ENCODE measurements around the gene CC2D2A.
A peak's percentile ranks its signal among the peaks of the same experiment; 100 is the strongest.

CC2D2A gene

DNA sequence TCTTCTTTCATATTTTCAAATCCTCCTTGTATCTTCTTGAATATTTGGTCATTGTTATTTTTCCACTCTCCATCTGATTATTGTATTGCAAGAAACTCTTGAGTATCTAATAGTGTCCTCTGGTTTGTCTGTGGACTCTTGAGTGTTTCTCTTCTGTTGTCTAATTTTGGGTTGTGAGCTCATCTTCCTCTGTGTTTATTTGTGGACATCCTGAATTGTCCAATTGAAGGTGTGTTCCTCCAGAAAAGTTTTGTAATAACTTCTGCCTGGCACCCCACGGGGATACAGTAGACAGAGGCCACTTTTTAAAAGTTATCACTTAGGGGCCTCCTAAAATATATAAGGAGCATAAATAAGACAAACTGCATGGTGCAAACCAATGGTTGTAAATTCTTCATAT lies 3.1 kb upstream of the CC2D2A start:
- DNase-seq (ENCODE audit: low spot score): no peak

- no peak for DNase-seq (ENCODE audit: low spot score)
Measured at GRCh38 chr4:15470128-15470475, 420 bp downstream of the CC2D2A start.

DNA sequence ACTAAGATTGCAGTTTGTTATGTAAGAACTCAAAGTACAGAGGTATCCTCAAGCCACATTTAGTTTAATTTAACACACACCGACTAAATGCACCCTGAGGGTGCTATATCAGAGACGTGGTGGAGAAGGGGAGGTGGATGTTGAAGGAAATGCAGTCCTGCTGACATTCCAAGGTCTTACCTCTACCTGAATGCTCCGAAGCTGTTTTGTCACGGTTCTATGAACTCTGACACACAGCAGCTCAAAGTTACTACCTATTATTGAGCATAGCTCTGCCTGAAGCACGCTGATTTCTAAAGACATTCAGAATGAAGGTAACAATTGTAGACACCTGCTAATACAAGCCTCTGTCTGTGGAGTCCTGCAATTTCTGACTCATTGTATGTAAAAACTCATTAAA lies 6.7 kb downstream of the CC2D2A start:
- no peak for DNase-seq (ENCODE audit: low spot score)

DNA sequence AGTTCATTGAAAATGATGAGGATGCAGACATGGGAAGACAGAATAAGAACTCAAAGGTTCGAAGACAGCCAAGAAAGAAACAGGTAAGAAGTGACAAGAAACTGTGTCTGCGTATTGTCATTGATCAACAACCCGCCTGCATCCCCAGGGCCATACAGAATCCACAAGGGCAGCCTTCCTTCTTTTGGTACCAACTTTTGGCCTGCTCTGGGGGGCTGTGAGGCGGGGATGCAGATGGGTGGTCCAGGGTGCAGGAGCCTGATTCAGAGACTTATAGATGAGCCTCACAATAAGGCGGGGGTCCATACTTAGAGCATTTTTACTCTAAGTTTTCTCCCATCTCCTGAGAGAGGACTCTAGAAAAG lies 9.0 kb downstream of the CC2D2A start:
- DNase-seq (ENCODE audit: low spot score): no peak

DNA sequence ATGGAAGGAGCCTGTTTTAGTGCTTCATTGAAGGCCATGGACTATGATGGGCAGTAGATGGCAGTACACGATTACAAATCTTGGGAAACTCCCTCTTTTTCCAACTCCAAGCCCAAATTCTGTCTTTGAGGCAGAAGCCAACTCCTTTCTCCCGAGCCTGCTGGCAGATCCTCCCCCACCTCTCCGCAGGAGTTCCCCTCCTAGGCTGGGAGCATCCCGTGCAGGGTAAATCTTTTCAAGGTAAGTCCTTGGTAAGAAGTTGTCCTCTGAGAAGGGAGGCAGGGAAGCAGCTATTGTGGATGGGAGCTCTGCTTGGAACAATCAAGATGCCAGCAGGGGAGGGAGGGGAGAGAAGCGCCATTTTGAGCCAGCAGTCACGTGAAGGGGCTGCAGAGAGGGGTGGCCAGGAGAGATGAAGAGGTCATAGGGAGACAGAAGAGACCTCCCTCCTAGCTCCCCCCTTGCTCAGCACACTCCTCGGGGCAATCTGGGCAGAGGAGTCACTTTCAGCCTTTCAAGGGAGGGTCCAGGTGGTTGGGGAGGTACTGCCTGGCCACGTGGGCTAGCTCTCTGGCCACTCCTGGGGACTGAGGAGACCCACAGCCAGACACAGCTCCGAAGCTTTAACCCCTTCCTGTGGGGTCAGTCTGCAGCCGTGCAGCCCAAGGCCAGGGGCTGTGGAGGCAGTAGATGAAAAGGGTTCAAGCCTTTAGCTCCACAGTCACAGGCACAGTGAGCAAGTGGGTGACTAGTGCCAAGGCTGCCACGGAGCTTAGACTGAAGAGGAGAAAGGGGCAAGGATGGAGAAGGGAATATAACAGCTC lies 9.6 kb downstream of the CC2D2A start:
- DNase-seq (ENCODE audit: low spot score): peak; percentile 73

- DNase-seq (ENCODE audit: low spot score): no peak
Measured at GRCh38 chr4:15479913-15480185, 10.2 kb downstream of the CC2D2A start.

DNA sequence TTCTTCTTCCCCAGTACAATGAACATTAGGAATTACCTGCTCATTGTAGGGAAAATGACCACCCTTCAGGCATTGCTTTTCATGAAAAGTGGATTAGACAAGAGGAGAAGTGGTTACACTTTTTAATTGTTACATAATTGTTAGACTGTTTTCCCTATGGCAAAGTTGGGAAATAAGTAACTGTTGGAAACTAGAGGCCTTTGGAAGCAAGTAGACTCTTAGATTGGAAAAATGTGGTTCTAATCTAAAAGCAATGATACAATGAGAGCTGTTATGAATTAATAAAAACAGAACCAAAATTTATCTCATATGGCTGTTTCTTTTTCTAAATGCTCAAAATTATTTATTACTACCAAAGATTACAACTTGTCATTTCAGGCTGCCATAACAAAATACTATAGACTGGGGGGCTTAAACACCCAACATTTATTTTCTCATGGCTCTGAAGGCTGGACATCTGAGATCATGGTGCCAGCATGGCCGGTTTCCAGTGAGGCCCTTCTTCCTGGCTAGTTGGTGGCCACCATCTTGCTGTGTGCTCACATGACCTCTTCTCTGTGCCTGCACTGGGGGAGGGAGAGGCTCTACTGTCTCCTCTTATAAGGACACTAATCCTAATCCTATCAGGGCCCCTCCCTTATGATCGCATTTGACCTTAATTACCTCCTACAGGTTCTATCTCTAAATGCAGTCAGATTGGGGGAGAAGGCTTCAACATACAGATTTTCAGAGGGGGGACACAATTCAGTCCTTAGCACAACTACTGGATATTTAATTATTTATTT lies 12.5 kb downstream of the CC2D2A start:
- no peak for DNase-seq (ENCODE audit: low spot score)

DNA sequence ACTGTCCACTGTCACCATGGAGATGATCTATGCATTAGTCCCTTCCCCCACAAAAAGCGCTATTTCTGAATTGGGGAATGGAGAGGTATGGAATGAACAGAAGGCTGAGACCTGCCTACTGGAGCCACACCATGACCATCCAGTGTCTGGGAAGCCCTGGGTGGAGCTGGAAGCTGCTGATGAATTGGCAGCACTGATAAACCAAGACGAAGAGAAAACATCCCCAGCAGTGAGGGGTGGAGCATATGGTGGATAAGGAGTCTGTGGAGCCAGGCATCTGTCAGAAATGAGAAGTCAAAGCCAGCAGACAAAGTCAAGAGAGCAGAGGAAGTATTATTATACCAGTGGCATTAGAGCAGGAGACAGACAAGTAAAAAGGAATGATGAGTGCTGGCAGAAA lies 13.2 kb downstream of the CC2D2A start:
- DNase-seq (ENCODE audit: low spot score): no peak

- no peak for DNase-seq (ENCODE audit: low spot score)
Measured at GRCh38 chr4:15488136-15488535, 18.5 kb downstream of the CC2D2A start.

GRCh38 chr4:15488658-15489470 lies 19.2 kb downstream of the CC2D2A start:
- DNase-seq (ENCODE audit: low spot score): no peak

DNA sequence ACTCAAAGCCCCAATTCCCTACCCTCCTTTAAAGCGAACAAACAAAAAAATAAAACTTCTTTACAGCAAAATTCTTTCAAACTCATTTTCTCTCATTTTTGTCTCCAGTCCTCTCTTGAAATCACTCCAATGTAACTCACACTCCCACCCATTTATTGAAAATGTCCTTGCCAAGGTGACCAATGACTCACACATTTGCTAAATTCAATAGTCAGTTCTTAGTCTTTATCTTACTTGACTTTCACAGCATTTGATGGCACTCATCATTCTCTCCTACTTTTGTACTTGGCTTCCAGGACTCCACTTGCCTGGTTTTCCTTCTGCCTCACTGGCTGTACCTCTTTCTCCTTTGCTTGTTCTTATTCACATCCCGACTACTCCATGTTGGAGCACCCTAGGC lies 19.9 kb downstream of the CC2D2A start:
- no peak for DNase-seq (ENCODE audit: low spot score)

DNA sequence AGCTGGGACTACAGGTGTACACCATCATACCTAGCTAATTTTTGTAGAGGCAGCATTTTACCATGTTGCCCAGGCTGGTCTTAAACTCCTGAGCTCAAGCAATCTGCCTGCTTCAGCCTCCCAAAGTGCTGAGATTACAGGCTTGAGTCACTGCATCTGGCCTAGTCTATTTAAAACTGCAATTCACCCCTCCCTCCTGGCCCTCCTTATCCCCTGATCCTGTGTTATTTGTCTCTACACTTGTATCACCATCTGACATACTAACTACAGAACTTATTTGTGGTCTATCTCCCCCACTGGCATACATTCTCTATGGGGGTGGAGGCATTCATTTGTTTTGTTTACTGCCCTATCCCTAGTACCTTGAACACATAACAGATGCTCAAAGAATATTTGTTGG lies 23.7 kb downstream of the CC2D2A start:
- DNase-seq (ENCODE audit: low spot score): no peak

DNA sequence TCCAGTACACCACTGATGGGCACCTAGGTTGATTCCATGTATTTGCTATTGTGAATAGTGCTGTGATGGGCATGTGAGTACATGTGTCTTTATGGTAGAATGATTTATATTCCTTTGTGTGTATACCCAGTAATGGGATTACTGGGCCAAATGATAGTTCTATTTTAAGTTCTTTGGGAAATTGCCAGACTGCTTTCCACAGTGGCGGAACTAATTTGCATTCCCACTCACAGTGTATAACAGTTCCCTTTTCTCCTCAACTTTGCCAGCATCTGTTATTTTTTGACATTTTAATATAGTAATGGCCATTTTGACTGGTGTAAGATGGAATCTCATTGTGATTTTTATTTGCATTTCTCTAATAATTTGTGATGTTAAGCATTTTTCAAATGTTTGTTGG lies 25.9 kb downstream of the CC2D2A start:
- no peak for DNase-seq (ENCODE audit: low spot score)

- DNase-seq (ENCODE audit: low spot score): no peak
Measured at GRCh38 chr4:15498356-15498755, 28.7 kb downstream of the CC2D2A start.

- no peak for DNase-seq (ENCODE audit: low spot score)
Measured at GRCh38 chr4:15500701-15501100, 31.0 kb downstream of the CC2D2A start.

- no peak for DNase-seq (ENCODE audit: low spot score)
Measured at GRCh38 chr4:15501941-15502340, 32.3 kb downstream of the CC2D2A start.

GRCh38 chr4:15502384-15502783 lies 32.7 kb downstream of the CC2D2A start:
- no peak for DNase-seq (ENCODE audit: low spot score)

GRCh38 chr4:15504041-15504440 lies 34.4 kb downstream of the CC2D2A start:
- no peak for DNase-seq (ENCODE audit: low spot score)

DNA sequence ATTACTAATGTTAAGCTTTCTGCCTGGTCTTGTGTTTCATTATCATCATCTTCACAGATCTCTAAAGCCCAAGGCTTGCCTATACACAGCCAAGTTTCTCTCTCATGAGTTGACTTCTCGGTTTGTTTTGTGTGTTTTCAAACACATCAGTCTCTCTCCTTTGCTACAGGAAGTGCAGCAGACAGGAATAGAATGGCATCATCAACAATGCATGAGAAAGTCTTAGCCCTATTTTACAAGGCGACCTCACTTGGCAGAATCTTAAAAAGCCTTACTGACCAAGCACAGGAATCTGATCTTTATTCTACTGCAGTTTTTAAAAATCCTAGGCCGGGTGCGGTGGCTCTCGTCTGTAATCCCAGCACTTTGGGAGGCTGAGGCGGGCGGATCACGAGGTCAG lies 36.8 kb downstream of the CC2D2A start:
- no peak for DNase-seq (ENCODE audit: low spot score)

DNA sequence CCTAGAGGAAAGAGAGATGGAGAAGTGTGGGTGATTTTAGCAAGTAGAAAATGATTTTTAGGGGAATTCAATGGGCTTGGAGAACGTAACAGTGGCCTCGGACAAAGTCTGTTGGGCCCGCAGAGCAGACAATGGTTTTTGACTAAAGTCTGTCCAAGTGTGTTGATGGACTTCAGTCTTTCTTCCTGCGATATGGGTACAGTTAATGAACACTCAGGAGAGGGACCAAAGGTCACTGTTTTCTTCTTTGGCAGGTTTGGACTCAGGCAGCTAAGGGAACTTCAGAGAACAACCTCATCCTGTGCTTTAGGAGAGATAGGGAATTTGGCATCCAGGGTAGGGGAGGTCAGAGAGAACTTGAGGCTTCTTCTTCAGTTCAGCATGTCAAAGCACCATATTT lies 38.0 kb downstream of the CC2D2A start:
- DNase-seq (ENCODE audit: low spot score): no peak

DNA sequence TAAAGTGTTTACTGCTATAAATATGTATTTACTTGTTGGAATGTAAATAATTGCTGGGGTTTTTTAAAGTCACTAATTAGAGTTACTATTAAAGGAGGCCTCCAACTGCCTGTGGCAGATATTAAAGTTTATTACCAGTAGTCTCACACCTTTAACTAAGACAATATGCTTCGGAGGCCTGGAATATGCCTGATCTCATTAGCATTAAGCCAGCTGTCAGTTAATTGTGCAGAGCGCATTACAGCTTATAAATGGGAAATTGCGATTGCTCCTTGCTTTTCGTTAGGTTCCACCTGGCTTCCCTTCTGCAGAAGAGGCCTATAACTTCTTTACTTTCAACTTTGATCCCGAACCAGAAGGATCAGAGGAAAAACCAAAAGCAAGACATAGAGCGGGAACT lies 41.3 kb downstream of the CC2D2A start:
- no peak for DNase-seq (ENCODE audit: low spot score)

DNA sequence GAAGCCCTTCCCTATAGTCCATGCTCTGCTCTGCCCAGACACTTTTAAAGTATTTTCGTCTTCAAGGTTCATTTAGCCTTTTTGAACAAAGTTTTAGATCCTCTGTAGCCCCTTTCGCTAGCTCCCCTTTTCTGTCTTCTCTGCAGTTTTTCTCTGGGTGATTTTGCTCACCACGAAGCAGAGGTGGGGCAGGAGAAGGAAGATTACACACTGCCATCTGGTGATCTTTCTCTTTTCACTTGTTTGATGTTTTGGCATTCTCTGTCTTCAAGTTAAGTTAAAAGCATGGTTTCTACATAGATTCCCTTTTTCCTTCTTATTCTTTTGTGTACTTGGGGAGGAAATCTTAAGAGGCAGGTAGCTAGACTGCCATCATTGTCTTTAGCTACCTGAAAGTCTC lies 43.9 kb downstream of the CC2D2A start:
- DNase-seq (ENCODE audit: low spot score): no peak

- DNase-seq (ENCODE audit: low spot score): no peak
Measured at GRCh38 chr4:15515106-15515505, 45.4 kb downstream of the CC2D2A start.

Data from SW480 (cell line).